BLaER1 (cell line): ENCODE data around the gene IL9R.
"Not testable (repeated sequence)": the region's sequence is repeated elsewhere in the genome, so short reads cannot be mapped to it uniquely, and the experiment has no call there.

ENCODE experiments used
- H3K27ac ChIP-seq: shearing (Covaris generic); formaldehyde crosslinking; 2 replicates; pipeline ENCODE4 v1.8.1; 2022
- H3K27me3 ChIP-seq: shearing (Covaris generic); formaldehyde crosslinking; 2 replicates; pipeline ENCODE4 v1.8.1; 2022
- H3K36me3 ChIP-seq: shearing (Covaris generic); formaldehyde crosslinking; 2 replicates; pipeline ENCODE4 v1.8.1; 2022
- H3K4me1 ChIP-seq: shearing (Covaris generic); formaldehyde crosslinking; 2 replicates; pipeline ENCODE4 v1.8.1; 2022
- H3K4me2 ChIP-seq: shearing (Covaris generic); formaldehyde crosslinking; 2 replicates; pipeline ENCODE4 v1.8.1; 2022
- H3K4me3 ChIP-seq: shearing (Covaris generic); formaldehyde crosslinking; 2 replicates; pipeline ENCODE4 v1.8.1; 2022
- H3K9ac ChIP-seq: shearing (Covaris generic); formaldehyde crosslinking; 2 replicates; pipeline ENCODE4 v1.8.1; 2022
- H3K9me3 ChIP-seq: shearing (Covaris generic); formaldehyde crosslinking; 2 replicates; pipeline ENCODE4 v1.8.1; 2022
- H4K20me1 ChIP-seq: shearing (Covaris generic); formaldehyde crosslinking; 2 replicates; pipeline ENCODE4 v1.8.1; 2022
- Cebpa-rat ChIP-seq: shearing (Covaris generic); IDR thresholded peaks from 2 replicates; pipeline ENCODE4 v1.8.1; 2022

The IL9R gene

GRCh38 chrX:155966876-155967275, 30.6 kb upstream of the IL9R start:
- Histone ChIP-seq H3K36me3 (no peaks in the 10 kb centered on the region), H3K4me3 (no peak overlapping the region), H3K27ac (no peak overlapping the region), H3K4me1 (no peaks in the 10 kb centered on the region), H4K20me1 (no peaks in the 10 kb centered on the region), H3K27me3 (no peaks in the 10 kb centered on the region), H3K9me3 (peaks cover 37% of the 10 kb centered on the region), H3K4me2 (no peak overlapping the region), H3K9ac (no peak overlapping the region)
- no peak for TF ChIP-seq Cebpa-rat

- no peak for TF ChIP-seq Cebpa-rat
- Histone ChIP-seq H3K4me2 (no peak overlapping the region), H3K9ac (no peak overlapping the region), H4K20me1 (no peaks in the 10 kb centered on the region), H3K4me3 (no peak overlapping the region), H3K27ac (no peak overlapping the region), H3K4me1 (no peaks in the 10 kb centered on the region), H3K36me3 (no peaks in the 10 kb centered on the region), H3K27me3 (no peaks in the 10 kb centered on the region), H3K9me3 (peaks cover 35% of the 10 kb centered on the region)
Observed at GRCh38 chrX:155967653-155968325, 29.7 kb upstream of the IL9R start.

DNA sequence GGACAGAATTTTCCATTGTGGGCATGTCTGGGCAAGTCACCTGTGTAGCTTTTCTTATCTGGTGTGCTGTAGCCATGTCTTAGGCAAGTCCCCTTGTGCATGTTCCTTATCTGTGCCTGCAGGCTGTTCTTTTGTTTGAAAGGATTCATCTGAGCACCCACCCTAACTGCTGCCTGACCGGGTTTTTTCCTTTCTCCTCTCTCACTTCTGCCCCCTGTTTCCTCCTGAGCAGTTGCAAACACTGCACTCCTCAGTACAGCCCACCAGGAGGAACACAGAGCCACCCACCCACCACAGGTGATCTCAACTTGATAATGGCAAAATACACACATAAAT, 29.2 kb upstream of the IL9R start:
- Histone ChIP-seq H3K4me2 (no peak overlapping the region), H3K4me1 (no peaks in the 10 kb centered on the region), H3K9ac (no peak overlapping the region), H3K27ac (no peak overlapping the region), H3K36me3 (no peaks in the 10 kb centered on the region), H3K27me3 (no peaks in the 10 kb centered on the region), H4K20me1 (no peaks in the 10 kb centered on the region), H3K4me3 (no peak overlapping the region), H3K9me3 (peaks cover 30% of the 10 kb centered on the region)
- no peak for TF ChIP-seq Cebpa-rat

DNA sequence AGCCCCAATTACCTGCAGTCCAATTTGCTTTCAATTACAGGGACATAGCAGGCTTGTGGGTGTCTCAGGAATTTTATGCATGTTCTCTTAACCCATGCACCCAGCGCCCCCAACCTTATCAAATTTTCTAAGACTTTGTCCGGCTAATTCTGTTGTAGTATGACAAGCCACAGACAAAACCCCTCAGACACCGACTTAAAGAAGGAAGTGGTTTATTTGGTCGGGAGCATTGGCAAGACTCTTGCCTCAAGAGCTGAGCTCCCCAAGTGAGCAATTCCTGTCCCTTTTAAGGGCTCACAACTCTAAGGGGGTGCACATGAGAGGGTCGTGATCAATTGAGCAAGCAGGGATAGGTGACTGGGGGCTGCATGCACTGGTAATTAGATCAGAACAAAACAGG, 28.7 kb upstream of the IL9R start:
- H3K36me3 ChIP-seq, result no peaks in the 10 kb centered on the region
- no peaks in the 10 kb centered on the region for H4K20me1 ChIP-seq
- no peaks in the 10 kb centered on the region for H3K27me3 ChIP-seq
- H3K9ac ChIP-seq, result no peak overlapping the region
- no peak overlapping the region for H3K4me3 ChIP-seq
- no peak overlapping the region for H3K4me2 ChIP-seq
- peaks cover 25% of the 10 kb centered on the region for H3K9me3 ChIP-seq
- H3K27ac ChIP-seq, result no peak overlapping the region
- no peak for TF ChIP-seq Cebpa-rat
- H3K4me1 ChIP-seq, result no peaks in the 10 kb centered on the region

DNA sequence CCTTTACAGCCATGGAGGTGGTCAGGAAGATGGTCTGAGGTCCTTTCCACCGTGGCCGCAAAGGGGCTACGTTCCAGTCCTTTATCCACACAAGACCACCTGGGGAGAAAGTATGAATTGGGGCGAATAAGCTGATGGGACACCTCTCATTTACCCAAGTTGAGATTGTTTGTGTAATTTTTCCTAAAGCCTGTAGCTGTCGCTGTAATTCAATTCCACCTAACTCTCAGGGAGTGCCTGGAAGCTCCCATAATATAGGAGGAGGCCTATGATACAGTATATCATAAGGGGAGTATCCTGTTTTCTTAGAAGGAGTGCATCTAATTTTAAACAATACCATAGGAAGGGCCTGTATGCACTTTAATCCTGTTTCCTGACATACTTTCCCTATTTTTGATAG, 25.8 kb upstream of the IL9R start:
- not testable (repeated sequence) for H3K36me3 ChIP-seq, H3K27me3 ChIP-seq, H3K4me2 ChIP-seq, H3K9ac ChIP-seq, H4K20me1 ChIP-seq, H3K4me1 ChIP-seq, H3K27ac ChIP-seq, H3K4me3 ChIP-seq
- peaks cover 30% of the 10 kb centered on the region for H3K9me3 ChIP-seq

- H3K4me1 ChIP-seq, H3K27ac ChIP-seq, H3K27me3 ChIP-seq, H3K36me3 ChIP-seq, H4K20me1 ChIP-seq, H3K9ac ChIP-seq, H3K4me2 ChIP-seq, H3K4me3 ChIP-seq: not testable (repeated sequence)
- peaks cover 30% of the 10 kb centered on the region for H3K9me3 ChIP-seq
Observed at GRCh38 chrX:155972241-155972640, 25.3 kb upstream of the IL9R start.

DNA sequence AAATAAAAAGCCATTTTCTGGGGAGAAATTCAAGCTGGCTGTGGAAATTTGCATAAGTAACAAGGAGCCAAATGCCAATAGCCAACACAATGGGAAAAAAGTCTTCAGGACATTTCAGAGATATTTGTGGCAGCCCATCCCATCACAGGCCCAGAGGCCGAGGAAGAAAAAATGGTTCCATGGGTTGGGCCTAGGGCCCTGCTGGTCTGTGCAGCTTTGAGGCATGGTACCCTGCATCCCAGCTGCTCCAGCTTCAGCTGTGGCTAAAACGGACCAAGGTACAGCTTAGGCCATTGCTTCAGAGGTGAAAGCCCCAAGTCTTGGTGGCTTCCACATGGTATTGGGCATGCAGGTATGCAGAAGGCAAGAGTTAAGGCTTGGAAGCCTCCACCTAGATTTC, 14.2 kb upstream of the IL9R start:
- Histone ChIP-seq H3K4me3 (no peak overlapping the region), H3K9me3 (peaks cover 26% of the 10 kb centered on the region), H3K9ac (no peak overlapping the region), H4K20me1 (no peaks in the 10 kb centered on the region), H3K27ac (no peak overlapping the region), H3K4me1 (no peaks in the 10 kb centered on the region), H3K27me3 (no peaks in the 10 kb centered on the region), H3K36me3 (no peaks in the 10 kb centered on the region), H3K4me2 (no peak overlapping the region)
- TF ChIP-seq Cebpa-rat, result no peak

DNA sequence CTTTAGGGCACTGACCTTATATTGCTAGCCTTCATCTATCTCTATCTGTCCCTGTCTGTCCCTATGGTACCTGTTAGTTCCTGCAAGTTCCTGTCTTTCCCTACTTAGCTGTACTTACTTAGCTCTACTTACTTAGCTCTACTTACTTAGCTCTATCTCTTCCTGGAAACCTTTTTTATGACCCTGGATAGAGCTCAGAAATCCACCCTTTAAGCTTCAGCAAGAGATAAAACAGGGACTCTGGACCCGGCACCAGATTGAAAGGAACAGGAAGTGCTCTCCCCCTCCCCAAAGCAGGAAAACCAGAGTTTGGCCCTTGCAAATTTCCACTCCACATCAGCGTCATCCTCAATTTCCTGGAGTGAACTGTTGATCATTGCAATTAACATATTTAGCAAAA, 12.3 kb upstream of the IL9R start:
- no peaks in the 10 kb centered on the region for H3K4me1 ChIP-seq
- H3K9me3 ChIP-seq, result peaks cover 26% of the 10 kb centered on the region
- no peaks in the 10 kb centered on the region for H3K27me3 ChIP-seq
- no peaks in the 10 kb centered on the region for H4K20me1 ChIP-seq
- H3K36me3 ChIP-seq, result no peaks in the 10 kb centered on the region
- no peak for TF ChIP-seq Cebpa-rat
- H3K9ac ChIP-seq, result no peak overlapping the region
- H3K4me2 ChIP-seq, result no peak overlapping the region
- no peak overlapping the region for H3K27ac ChIP-seq
- H3K4me3 ChIP-seq, result no peak overlapping the region

DNA sequence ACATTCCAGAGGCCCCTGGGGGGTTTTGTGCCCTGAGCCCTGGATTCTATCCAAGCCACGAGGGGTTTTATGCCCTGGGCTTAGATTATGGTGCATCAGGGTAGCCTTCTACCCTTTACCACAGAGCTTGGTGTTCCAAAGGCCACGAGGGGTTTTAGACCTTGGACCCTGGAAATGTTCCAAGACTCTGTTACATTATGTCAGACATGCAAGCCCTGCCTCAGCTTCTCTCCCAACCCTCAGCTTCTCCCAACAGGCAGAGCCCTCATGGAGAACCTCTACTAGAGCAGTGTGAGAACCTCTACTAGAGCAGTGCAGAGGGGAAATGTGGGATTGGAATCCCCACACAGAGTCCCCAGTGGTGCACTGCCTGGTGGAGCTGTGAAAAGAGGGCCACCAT, 10.5 kb upstream of the IL9R start:
- H3K36me3 ChIP-seq, H3K4me3 ChIP-seq, H3K4me1 ChIP-seq, H3K27me3 ChIP-seq, H4K20me1 ChIP-seq, H3K4me2 ChIP-seq, H3K9ac ChIP-seq, H3K27ac ChIP-seq: not testable (repeated sequence)
- peaks cover 26% of the 10 kb centered on the region for H3K9me3 ChIP-seq

GRCh38 chrX:155988859-155989258, 8.6 kb upstream of the IL9R start:
- Histone ChIP-seq H3K9ac (no peak overlapping the region), H3K27ac (no peak overlapping the region), H3K4me3 (no peak overlapping the region), H3K4me1 (no peaks in the 10 kb centered on the region), H3K27me3 (no peaks in the 10 kb centered on the region), H3K36me3 (no peaks in the 10 kb centered on the region), H3K9me3 (peaks cover 10% of the 10 kb centered on the region; the same call in 1 of the 2 replicates), H4K20me1 (no peaks in the 10 kb centered on the region), H3K4me2 (no peak overlapping the region)
- TF ChIP-seq Cebpa-rat, result no peak

GRCh38 chrX:155993421-155993820, 4.1 kb upstream of the IL9R start:
- no peak overlapping the region for H3K4me3 ChIP-seq
- no peak overlapping the region for H3K27ac ChIP-seq
- no peaks in the 10 kb centered on the region for H3K9me3 ChIP-seq
- H3K9ac ChIP-seq, result no peak overlapping the region
- TF ChIP-seq Cebpa-rat, result no peak
- H3K36me3 ChIP-seq, result no peaks in the 10 kb centered on the region
- H4K20me1 ChIP-seq, result no peaks in the 10 kb centered on the region
- H3K4me1 ChIP-seq, result peaks cover 17% of the 10 kb centered on the region
- H3K27me3 ChIP-seq, result no peaks in the 10 kb centered on the region
- no peak overlapping the region for H3K4me2 ChIP-seq
